ENCODE results near the gene SPG11.

GRCh38 chr15:44527241-44527640, 136.2 kb downstream of the SPG11 start:
- TF ChIP-seq CTCF (IDR thresholded peaks at IDR 0.05; ENCODE audit: low read depth, low read length): no peak
- TF ChIP-seq POLR2A (IDR thresholded peaks at IDR 0.05; ENCODE audit: extremely low read depth, insufficient read length): no peak
- TF ChIP-seq MAX (IDR thresholded peaks at IDR 0.05; ENCODE audit: low read depth, low read length): no peak
- no peak for TF ChIP-seq MYC (IDR thresholded peaks at IDR 0.05; ENCODE audit: low read depth, low read length)
